ENCODE measurements around the gene WNK4. TPM values are rescaled to one million over a fixed set of nuclear protein-coding genes. Genes with fewer than 3 reads are reported as not detected.
A peak's percentile ranks its signal among the peaks of the same experiment; 100 is the strongest.

The WNK4 gene
- total and polyA plus RNA-seq, 8 donors: 1.1 to 30.4 (median 2.7) TPM

GRCh38 chr17:42832934-42833766 lies 52.7 kb downstream of the WNK4 start, which contains the start of gene PSME3:
PSME3 (plus strand) TSS chr17:42833397; CDS start chr17:42833632, 235 bp downstream.
- intact Hi-C loops (cut with DNase I; ENCODE audit: low total_unique reads): no loop called here
- peaks cover 19 to 36% (median 33%) of the 10 kb centered on the region in 4 donors for H3K4me1 ChIP-seq
- no peaks in the 10 kb centered on the region for H3K9me3 ChIP-seq
- DNase-seq: peak; percentile 93 to 97
- no peaks in the 10 kb centered on the region for H3K27me3 ChIP-seq
- H3K27ac ChIP-seq: peak within 1 kb of the TSS; percentile 55 to 93 (median 89)
- WGBS, 5 donors: 0 to 1% (median 0%) methylated on average over 23 to 71 of the region's 71 CpGs
- peak within 1 kb of the TSS; percentile 94 to 99 (median 96) for H3K4me3 ChIP-seq
- peaks cover 21 to 36% (median 34%) of the 10 kb centered on the region in 4 donors for H3K36me3 ChIP-seq
- TF ChIP-seq POLR2A (IDR thresholded peaks at IDR 0.05) (peak in 2 of 4 donors; percentile 81 to 96), EP300 (IDR thresholded peaks at IDR 0.05) (no peak), POLR2AphosphoS5 (IDR thresholded peaks at IDR 0.05) (peak; percentile 94 to 99 (median 99)), CTCF (IDR thresholded peaks at IDR 0.05) (peak in 1 of 7 experiments; percentile 24)

GRCh38 chr17:42833767-42834422 lies 53.5 kb downstream of the WNK4 start:
- Histone ChIP-seq H3K9me3 (no peaks in the 10 kb centered on the region), H3K36me3 (peaks cover 29 to 43% (median 41%) of the 10 kb centered on the region in 4 donors), H3K27ac (peak overlapping the region; percentile 55 to 93 (median 89)), H3K4me3 (peak overlapping the region; percentile 94 to 99 (median 96)), H3K4me1 (peaks cover 19 to 36% (median 33%) of the 10 kb centered on the region in 4 donors), H3K27me3 (no peaks in the 10 kb centered on the region)
- WGBS, 5 donors: 5 to 8% (median 7%) methylated on average over 18 of the region's 18 CpGs
- no peak for DNase-seq
- intact Hi-C loops (cut with DNase I; ENCODE audit: low total_unique reads): no loop called here
- no peak for TF ChIP-seq CTCF (IDR thresholded peaks at IDR 0.05)

GRCh38 chr17:42835732-42836131 lies 55.3 kb downstream of the WNK4 start:
- no peak for DNase-seq
- peaks cover 47 to 61% (median 60%) of the 10 kb centered on the region in 4 donors for H3K36me3 ChIP-seq

More at GRCh38 chr17:42835732-42836131, 55.3 kb downstream of the WNK4 start:
- TF ChIP-seq CTCF (IDR thresholded peaks at IDR 0.05) (no peak), POLR2AphosphoS5 (IDR thresholded peaks at IDR 0.05) (no peak), EP300 (IDR thresholded peaks at IDR 0.05) (no peak), POLR2A (IDR thresholded peaks at IDR 0.05) (no peak)
- intact Hi-C loops (cut with DNase I; ENCODE audit: low total_unique reads): no loop called here
- Histone ChIP-seq H3K27me3 (no peaks in the 10 kb centered on the region), H3K9me3 (no peaks in the 10 kb centered on the region), H3K27ac (no peak overlapping the region), H3K4me3 (no peak overlapping the region), H3K4me1 (peaks cover 19 to 36% (median 33%) of the 10 kb centered on the region in 4 donors)
- WGBS, 5 donors: 90 to 97% (median 96%) methylated on average over 6 of the region's 6 CpGs

Data from stomach (tissue), 9 donors.